Stimulated activated CD8-positive, alpha-beta memory T cell treated with anti-CD3 and anti-CD28 coated beads, Interleukin-7, amount 100 ng/mL, for 24 hours (primary cell): ENCODE measurements around the gene ATXN10.

Experiments used
- DNase-seq: peaks from one replicate; pipeline ENCODE4 v3.0.0-alpha.2; 2020; ENCODE audit warnings: low read depth

ATXN10 gene

DNA sequence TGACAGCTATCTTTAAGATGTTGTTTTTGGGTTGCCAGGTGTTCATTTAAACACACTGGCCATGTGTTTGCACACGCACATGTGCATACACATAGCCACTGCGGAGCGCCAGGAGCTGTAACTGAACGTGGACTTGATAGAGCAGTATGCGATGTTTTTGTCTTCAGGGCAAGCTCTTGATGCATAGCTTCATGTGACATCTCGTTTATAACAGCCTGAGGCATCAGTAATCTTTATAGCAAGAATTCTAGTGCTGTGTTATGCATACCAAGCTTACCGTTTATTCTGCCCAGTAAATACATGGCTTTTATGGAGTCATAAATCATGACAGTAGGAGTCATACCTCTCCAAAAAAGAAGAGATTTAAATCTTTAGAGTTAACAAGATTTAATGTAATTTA lies 87.0 kb downstream of the ATXN10 start:
- DNase-seq, result no peak

DNA sequence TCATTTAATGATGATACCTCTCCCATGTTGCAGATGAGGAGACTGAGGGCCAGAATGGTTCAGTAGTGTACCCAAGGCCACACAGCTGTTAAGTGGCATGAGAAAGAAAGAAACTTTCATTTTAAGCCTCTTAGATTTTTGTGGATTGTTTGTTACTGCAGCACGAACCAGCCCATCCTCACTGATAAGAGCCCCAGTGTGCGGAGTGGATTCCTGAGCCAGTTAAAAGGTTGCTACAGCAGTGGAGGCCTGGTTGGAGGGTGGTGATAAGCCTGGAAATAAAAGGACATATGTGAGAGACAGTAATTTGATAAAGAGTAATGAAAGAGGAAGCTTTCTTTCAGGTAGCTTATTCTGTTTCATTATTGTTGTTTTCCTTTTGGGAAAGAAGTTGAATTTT lies 89.0 kb downstream of the ATXN10 start:
- no peak for DNase-seq

GRCh38 chr22:45762545-45763235 lies 91.1 kb downstream of the ATXN10 start:
- DNase-seq, result no peak

DNA sequence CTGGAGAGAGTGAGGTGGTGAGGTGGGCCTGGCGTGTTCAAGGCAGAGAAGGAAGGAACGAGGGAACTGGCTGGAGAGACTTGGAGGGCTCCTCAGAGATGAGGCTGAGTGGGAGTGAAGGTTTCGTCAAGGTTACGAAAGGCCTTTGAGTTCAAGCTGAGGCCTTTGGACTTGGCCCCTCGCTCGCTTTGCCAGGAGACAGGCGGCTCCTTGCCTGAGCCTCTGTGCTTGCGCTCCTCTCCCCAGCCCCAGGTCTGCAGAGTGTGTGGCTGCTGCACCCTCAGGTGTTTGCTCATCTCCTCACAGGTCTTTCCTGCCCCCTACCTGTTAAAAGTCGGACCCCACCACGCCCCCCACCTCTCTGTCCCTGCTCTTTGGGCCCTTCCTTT lies 91.6 kb downstream of the ATXN10 start:
- no peak for DNase-seq

DNA sequence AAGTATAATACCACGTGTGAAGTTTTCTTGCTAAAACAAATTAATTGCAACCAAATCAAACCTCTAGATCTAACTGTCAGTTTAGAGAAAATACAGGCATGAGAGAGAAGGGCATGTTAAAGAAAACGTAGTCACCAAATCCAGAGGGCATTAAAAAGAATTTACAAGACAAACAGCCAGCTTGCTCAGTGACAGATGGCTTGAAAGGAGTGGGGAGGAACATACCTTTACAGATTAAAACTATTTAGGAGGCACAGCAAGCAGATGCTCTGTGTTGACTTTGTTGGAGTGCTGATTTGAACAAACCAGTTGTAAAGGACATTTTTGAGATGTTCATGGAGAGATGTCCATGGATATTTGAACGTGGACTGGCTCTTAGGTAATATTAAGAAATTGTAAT lies 96.9 kb downstream of the ATXN10 start:
- DNase-seq, result no peak

DNA sequence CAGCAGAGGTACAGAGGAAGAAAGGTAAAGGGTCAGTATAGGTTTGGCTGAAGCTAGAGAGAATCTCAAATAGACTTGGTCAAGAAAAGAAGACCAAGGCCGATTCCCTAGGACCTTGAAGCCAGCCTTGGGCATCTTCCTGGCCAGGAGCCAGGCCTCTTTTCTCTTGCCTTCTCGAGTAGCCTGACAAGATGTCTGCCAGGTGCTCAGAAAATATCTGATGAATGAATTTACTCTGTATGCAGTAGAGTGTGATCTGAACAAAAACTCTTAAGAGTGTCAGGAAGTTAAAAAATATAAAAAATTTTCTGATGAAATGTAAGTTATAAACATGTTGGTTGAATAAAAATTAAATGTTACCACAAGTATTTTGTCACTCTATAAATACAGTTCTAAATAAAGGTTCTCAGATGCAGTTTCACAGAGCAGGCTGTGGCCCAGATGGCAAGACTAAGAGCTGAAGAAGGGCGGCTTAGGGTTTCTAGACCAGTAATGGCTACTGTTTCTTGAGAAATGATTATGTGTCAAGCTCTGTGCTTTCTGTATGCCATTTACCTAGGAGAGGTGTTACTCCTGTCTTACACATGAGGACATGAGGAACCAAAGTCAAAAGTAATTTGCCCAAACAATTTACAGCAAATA lies 98.1 kb downstream of the ATXN10 start:
- DNase-seq, result no peak

DNA sequence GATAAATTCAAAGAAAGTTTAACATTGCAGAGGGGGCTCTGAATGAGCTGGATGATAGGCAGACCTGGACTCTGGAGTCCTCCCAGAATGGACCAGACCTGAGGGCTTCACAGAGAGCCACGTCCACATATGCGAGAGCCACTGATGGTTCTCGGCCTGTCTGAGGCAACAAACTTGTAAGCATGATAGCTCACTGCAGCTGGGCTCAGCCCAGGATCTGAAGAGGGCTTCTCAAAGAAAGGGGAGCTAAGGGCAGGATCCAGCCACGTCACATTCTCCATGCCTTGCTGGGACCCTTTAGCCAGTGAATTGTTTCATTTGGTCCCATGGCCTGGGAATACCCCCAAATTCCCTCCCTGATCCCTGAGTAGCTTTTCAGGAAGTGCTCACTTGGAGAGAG lies 98.9 kb downstream of the ATXN10 start:
- no peak for DNase-seq

GRCh38 chr22:45771057-45771456 lies 99.4 kb downstream of the ATXN10 start:
- DNase-seq, result no peak

DNA sequence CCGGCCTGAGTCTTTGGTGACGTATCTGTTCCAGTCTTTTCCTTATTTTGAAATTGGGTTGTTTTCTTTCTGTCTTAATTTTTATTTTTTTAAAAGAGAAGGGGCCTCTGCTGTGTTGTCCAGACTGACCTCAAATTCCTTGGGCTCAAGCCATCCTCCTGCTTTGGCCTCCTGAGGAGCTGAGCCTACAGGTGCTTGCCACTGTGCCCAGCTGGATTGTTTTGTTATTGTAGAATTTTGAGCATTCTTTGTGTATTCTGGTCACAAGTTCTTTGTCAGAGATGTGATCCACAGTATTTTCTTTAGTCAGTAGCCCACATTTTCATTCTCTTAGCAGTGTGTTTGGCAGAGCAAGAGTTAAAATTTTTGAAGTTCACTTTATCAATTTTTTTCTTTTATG lies 100.1 kb downstream of the ATXN10 start:
- DNase-seq, result no peak

DNA sequence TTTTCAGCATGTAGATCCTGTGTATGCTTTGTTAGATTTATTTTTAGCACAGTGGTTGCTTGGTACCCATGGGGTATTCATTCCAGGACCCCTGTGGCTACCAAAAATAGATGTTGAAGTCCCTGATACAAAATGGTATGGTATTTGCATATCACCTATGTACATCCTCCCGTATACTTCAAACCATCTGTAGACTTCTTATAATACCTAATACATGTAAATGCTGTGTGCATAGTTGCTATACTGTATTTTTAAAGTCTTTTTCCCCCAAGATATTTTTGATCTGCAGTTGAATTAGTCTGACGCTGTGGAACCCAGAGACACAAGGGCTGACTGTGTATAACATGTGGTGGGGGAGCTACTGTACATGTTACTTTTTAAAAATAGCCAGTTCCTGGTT lies 101.1 kb downstream of the ATXN10 start:
- DNase-seq, result no peak

DNA sequence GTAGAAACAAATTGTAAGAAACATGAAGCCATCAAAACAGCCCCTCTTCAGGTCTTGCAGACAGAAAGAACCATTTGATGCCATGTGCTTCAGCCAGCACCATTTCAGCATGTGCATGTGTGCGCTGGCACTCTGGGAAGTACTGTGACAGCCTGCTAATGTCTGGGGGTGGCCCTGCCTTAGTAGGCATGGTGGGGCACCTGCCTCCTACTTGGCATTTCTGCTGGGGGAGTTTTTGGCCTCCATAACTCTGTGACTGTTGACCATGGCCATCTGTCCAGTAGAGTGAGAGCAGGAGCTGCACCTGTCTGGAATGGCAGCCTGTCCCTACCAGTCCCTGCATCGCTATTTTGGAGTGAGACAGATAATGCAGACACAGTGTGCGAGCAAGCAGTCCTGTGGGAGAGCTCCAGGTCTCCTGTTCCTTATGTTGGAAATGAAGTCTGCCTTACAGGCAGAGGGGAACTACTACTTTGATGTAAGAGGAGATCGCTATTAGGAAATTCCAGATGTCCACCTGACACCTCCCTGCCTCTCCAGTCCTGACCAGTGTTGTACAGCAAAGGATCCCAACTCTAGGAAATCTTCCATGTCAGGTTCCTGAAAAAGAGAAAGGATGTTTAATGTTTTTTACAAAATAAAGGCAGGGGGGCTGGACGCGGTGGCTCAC lies 102.5 kb downstream of the ATXN10 start:
- no peak for DNase-seq

DNA sequence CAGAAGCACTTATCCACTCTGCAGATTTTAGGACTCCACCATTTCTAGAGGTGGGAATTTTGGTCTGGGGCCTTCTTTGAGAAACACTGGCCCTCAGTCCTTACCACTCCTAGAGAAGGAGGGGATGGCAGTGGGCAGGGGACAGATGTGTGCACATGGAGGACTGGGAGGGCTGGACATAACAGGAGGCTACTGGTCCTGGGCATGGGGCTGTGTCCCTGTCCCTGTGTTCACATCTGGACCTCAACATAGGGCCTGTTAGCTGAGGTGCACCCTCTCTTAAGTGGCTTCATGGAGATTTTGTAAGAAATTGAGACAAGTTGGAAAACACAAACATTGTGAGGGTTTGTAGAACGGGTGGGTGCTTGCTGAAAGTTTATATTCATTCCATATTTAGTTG lies 103.4 kb downstream of the ATXN10 start:
- no peak for DNase-seq

DNA sequence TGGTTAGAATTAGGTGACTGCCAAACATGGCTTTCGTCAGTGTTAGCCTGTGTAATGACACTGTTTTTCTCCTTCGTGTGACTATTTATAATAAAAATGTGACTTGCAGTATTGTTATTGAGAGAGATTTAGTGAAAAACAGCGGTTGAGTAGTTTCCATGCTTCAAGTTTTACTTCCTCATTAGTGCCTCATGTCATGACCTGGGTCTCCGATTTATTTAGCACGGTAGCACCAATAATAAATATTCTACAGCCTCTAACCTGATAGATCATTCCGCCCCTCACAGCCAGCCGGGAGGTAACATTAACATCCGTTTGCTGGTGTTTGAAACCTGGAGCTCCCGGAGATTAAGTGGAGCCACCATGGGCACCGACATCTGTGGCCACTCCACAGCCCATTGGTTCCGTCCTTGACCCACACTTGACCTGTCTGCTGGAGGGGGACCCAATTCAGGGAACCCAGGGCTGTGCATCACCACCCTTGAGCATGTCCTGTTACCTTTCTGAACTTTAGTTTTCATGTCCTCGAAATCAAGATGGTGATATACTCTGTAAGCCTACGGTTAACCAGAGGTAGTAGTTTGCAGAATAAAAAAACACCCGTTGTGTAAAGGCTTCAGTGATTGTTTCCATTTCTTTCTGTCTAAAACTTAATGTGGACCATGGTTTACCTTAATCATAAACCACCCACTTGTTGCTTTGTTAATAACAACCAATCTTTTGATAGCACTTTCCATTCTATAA lies 104.1 kb downstream of the ATXN10 start:
- DNase-seq, result no peak

DNA sequence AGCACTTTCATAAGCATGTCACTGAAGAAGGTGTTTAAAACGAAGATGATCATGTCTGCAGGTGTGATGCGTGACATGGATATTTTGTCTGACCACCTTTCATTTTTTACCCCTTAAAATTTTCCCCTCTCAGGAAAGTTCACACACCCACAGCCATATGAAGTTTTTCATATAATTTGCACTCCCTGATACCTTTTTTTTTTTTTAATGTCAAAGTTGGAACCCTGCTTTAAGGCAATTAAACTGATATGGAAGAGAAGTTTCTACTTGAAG lies 104.6 kb downstream of the ATXN10 start:
- no peak for DNase-seq

DNA sequence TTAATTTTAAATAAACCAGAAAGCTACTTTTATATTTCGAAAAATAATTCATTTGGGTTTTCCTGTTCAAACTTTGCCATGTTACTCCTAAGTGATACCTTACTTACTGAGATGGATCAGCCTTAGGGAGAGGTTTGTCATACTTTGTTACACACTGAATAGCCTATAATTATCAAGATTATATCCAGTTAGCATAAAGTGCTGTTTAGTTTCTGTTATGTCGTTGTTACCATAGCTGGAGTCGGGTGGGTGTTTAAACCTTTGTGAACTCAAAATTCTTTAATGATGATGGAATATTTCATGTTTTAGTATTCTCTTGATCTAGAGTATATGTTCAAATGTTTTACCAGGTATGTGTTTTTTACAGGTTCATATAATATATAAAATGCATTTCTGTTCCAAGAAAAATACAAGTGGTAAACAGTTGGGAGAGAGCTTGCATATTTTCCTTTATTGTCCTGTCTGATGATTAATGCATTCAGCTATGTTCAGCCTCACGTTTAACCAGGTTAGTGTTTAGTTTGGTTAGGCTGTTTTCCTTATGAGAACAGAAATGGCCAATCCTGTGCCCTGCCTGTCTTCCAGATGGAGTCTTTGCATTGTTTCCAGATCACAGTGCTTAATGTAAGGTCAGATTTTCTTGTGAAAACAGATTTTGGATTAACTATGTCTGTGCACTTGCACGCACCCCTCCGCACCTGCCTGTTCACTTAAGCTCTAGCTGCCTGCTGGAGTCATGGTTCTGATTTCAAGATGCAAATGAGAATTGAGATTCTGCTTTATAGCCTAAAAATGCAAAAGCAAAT lies 105.6 kb downstream of the ATXN10 start:
- DNase-seq, result no peak

DNA sequence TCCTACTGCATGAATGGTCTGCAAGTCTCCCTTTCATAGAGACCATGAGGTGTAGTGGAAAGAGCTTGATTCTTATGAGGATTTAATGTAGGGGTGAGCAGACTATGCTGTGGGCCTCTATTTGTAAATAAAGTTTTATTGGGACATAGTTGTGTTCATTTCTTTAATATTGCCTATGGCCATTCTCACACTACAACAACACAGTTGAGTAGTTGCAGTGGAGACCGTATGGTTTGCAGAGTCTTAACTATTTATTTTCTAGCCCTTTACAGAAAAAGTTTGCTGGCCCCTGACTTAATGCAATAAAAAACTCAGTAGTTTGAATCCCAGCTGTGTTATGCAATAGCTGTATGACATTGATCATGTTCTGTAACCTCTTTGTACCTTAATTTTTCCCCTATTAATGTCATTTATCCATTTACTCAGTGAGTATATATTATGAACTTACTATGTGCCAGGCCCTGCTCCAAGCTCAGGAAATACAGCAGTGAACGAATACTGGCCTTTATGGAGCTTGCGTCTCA lies 106.3 kb downstream of the ATXN10 start:
- no peak for DNase-seq

DNA sequence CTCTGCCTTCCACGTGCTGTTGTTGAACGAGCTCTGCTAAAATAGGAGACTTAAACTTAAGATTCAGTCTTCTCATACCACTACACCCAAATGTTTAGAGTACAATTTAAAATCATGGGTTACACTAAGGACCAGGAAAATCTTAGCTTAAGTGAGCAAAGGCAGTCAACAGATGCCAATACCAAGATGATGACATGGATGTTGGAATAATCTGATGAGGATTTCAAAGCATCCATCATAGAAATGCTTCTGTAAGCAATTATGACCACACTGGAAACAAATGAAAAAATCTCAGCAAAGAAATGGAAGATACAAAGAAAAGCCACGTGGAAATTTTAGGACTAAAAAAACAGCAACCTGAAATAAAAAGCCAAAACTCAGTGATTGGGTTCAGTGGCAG lies 109.8 kb downstream of the ATXN10 start:
- DNase-seq, result no peak

- DNase-seq, result no peak
Measured at GRCh38 chr22:45781966-45782365, 110.3 kb downstream of the ATXN10 start.

- no peak for DNase-seq
Measured at GRCh38 chr22:45783021-45783420, 111.4 kb downstream of the ATXN10 start.

- DNase-seq, result no peak
Measured at GRCh38 chr22:45783690-45784089, 112.1 kb downstream of the ATXN10 start.

DNA sequence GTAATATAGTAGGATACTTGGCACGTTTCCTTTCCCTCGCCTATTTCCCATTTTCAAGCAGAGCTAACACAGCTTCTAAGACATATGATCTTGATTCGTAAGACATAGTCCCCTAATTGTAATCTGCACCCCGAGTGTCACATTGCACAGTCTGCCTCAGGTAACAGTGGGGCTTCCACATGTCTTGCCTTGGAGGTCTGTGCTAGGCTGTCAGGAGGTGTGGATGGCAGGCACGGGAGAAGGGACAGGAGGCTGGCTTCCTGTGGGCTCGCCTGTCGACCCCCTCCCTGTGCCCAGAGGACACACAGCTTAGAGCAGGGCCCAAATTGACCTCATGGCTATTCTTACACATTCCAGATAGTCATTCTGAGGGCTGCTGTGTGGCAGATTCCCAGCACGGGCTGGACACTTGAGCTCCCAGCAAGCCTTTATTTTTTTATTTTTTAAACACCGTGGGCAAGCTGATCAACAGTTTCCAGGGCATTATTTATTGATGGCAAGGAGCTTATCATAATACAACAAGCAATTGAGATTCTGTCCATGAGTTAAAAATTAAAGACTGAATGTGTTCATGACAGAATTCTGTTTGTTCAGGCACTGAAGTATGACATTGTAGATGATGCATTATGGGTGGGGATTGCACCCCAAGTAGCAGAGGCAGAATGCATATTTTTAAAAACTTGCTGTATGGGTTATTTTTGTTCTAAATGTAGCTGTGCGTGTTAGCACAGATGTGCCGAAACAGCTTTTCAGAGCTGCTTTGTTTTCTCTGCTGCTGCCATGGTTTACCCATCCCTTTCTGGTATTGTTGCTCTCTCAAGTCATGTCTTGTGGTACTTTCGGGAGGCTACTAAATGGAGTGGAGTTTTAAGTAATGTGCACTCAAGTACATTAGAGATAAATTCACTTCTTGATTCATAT lies 113.0 kb downstream of the ATXN10 start:
- no peak for DNase-seq
